Measurements from ENCODE around the gene MPP2. TPM values are rescaled to one million over a fixed set of nuclear protein-coding genes. Genes with fewer than 3 reads are reported as not detected.

The MPP2 gene, protein sequence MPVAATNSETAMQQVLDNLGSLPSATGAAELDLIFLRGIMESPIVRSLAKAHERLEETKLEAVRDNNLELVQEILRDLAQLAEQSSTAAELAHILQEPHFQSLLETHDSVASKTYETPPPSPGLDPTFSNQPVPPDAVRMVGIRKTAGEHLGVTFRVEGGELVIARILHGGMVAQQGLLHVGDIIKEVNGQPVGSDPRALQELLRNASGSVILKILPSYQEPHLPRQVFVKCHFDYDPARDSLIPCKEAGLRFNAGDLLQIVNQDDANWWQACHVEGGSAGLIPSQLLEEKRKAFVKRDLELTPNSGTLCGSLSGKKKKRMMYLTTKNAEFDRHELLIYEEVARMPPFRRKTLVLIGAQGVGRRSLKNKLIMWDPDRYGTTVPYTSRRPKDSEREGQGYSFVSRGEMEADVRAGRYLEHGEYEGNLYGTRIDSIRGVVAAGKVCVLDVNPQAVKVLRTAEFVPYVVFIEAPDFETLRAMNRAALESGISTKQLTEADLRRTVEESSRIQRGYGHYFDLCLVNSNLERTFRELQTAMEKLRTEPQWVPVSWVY
- 0.08 TPM for polyA plus RNA-seq (2012; ENCODE audit: missing spikeins)

DNA sequence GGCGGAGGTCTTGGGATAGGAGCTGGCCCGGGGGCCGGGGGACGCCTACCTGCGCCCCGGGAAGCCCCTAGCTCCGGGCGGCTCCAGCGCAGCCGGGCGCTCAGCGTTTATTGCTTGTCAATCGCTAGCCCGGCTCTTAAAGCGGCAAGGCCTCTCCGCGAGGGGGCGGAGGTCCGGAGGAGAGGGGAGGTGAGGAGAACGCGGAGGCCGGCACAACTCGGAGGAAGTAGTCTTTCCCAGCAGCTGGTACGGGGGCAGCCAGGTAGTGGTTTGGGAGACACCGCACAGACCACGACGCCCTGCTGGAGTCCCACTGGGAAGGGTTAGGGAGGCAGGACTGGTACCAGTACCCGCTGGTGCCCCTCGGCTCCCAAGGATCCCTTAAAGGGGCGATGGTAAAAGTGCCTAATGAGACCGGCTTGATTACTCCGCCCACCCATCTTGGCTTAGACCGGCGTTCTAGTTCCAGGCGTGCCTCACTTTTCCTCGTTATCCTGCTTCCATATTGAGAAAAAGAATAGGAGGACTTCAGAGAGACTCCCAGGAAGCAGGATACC, at the start of gene MPP2:
Gene MPP2, minus strand, starts transcription at position 112 of the 557 bp plus-strand sequence. CDS start 3,076 bp downstream, outside the sequence.
- DNase-seq (ENCODE audit: insufficient read length) (peak; percentile 46), FAIRE-seq (no peak)
- no peak for TF ChIP-seq POLR2AphosphoS5 (IDR thresholded peaks at IDR 0.05; ENCODE audit: low read depth, low read length)
- TF ChIP-seq TAF1 (IDR thresholded peaks at IDR 0.05; ENCODE audit: borderline replicate concordance, low read depth, low read length) = no peak
- TF ChIP-seq POLR2A (IDR thresholded peaks at IDR 0.05; ENCODE audit: low read depth, low read length) = no peak

DNA sequence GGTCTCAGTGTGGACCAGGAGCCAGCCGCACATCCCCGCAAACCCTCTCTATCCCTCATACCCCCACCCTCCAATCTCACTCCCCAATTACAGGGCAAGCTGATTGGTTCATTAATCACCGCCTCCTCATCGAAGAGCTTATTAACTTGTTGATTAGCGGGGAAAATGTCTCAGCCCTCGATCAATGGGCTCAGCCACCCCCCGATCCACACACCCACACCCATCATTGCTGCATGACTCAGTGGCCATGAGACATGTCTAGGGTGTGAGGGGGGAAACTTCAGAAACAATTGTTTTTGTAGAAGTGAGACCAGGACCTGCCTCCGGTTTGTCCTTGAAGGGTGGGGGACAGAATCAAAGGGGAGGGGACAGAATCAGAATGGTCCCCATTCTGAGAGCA, 48.9 kb upstream of the MPP2 start:
- FAIRE-seq = no peak
- TF ChIP-seq TAF1 (IDR thresholded peaks at IDR 0.05; ENCODE audit: borderline replicate concordance, low read depth, low read length) (no peak), POLR2AphosphoS5 (IDR thresholded peaks at IDR 0.05; ENCODE audit: low read depth, low read length) (no peak), POLR2A (IDR thresholded peaks at IDR 0.05; ENCODE audit: low read depth, low read length) (no peak)
- no peak for DNase-seq (ENCODE audit: insufficient read length)

DNA sequence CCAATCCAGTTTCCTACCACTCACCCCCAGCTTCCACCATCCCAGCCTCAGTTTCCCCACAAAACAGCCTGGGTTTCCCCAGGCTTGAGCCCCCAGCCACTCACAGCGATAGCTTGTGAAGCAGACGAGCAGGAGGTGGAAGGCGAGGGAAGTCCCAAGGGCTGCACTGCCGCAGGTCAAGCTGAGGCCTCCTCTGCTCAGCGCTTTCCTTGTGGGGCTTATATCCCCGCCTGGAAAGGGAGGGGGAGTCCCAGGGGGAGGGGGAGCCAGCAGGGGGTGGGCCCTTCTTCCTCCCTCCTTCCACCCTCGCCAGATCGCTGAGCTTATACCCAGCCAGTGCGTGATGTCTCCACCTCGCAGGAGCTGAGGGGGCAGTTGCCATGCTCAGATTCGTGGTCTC, 46.4 kb upstream of the MPP2 start, which contains the start of gene PYY:
Gene PYY, minus strand, starts transcription at position 195 of the 400 bp plus-strand sequence. CDS start 457 bp downstream, outside the sequence.
- FAIRE-seq (no peak), DNase-seq (ENCODE audit: insufficient read length) (no peak)
- TF ChIP-seq TAF1 (IDR thresholded peaks at IDR 0.05; ENCODE audit: borderline replicate concordance, low read depth, low read length) (no peak), POLR2AphosphoS5 (IDR thresholded peaks at IDR 0.05; ENCODE audit: low read depth, low read length) (no peak), POLR2A (IDR thresholded peaks at IDR 0.05; ENCODE audit: low read depth, low read length) (no peak)

DNA sequence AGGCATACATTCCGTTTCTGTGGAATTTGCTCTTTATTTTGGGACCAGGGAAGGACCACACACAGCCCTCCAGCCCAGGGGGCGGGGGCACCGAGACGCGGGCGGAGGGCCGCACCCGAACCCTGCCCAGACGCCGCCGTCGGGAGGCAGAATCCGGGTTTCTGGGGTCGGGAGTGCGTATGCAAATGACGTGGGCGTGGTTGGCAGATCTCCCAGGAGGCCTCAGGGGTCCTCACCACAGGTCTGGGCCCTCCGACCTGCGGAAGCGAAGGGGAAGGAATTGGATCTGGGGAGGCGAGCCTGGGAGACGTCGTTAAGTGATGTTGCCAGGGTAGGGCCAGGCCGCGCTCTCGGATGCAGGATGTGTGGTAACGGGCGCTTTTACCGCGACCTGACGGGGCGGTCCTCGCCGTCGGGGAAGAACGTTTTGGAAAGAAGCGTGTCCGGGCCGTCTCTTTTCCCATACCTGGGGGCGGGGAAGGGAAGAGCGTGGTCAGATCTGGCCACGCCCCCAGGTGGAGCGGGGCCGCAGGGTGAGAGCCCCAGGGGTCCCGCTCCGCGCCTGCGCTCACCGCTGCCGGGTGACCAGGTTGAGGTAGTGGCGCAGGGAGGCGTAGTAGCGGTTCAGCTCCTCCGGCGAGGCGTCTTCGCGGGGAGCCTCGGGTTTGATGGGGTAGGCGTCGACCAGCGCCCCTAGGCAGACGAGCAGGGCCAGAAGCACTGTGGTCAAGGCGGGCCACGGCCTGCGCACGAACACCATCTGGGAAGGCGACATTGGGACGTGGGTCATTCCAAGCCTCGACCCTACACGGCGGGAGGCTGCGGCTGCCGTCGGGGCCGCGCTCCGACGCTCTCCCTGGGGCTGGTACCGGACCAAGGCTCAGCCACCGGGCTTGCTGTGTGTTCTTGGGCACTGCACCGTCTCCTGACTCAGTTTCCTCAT, 45.7 kb upstream of the MPP2 start:
- DNase-seq (ENCODE audit: insufficient read length) = no peak
- FAIRE-seq = no peak
- TF ChIP-seq POLR2AphosphoS5 (IDR thresholded peaks at IDR 0.05; ENCODE audit: low read depth, low read length) = no peak
- TF ChIP-seq TAF1 (IDR thresholded peaks at IDR 0.05; ENCODE audit: borderline replicate concordance, low read depth, low read length) = no peak
- TF ChIP-seq POLR2A (IDR thresholded peaks at IDR 0.05; ENCODE audit: low read depth, low read length) = no peak

DNA sequence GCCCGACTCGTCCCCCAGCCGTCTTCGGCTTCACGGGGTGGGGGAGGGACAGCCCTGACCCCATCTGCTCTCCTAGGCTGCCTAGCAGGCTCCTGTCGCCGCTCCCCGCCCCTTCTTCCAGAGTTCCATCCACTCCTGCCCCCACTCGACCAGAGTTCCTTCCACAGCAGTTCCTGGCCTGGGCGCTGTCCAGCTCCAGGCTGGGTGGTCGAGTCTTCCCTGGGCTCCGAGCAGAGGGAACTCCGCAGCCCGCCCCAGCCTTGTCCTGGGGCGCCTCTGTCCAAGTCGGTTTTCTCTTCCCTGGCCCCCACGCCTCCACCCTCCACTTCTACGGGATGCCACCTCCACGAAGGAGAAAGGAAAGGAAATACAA, 45.0 kb upstream of the MPP2 start:
- no peak for FAIRE-seq
- DNase-seq (ENCODE audit: insufficient read length) = no peak
- no peak for TF ChIP-seq POLR2AphosphoS5 (IDR thresholded peaks at IDR 0.05; ENCODE audit: low read depth, low read length)
- no peak for TF ChIP-seq TAF1 (IDR thresholded peaks at IDR 0.05; ENCODE audit: borderline replicate concordance, low read depth, low read length)
- no peak for TF ChIP-seq POLR2A (IDR thresholded peaks at IDR 0.05; ENCODE audit: low read depth, low read length)

DNA sequence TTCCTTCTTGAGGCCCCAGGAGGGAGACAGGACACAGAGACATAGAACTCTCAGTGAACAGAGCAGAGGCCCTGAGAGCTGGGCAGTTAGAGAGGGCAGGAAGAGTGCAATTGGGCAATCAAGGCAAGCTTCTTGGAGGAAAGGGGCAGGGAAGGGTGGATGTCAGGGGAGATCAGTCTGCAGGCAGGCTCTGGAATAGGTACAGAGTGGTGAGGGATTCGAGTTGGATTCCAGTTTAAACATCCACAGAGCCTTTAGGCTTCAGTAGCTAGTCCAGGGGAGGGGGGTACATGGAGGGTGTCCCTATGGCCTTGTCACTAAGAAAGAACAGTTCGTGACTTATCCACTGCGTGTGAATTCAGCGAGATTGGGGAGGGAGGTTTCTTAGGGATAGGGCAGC, 44.4 kb upstream of the MPP2 start:
- FAIRE-seq (no peak), DNase-seq (ENCODE audit: insufficient read length) (no peak)
- TF ChIP-seq POLR2A (IDR thresholded peaks at IDR 0.05; ENCODE audit: low read depth, low read length) (no peak), POLR2AphosphoS5 (IDR thresholded peaks at IDR 0.05; ENCODE audit: low read depth, low read length) (no peak), TAF1 (IDR thresholded peaks at IDR 0.05; ENCODE audit: borderline replicate concordance, low read depth, low read length) (no peak)

DNA sequence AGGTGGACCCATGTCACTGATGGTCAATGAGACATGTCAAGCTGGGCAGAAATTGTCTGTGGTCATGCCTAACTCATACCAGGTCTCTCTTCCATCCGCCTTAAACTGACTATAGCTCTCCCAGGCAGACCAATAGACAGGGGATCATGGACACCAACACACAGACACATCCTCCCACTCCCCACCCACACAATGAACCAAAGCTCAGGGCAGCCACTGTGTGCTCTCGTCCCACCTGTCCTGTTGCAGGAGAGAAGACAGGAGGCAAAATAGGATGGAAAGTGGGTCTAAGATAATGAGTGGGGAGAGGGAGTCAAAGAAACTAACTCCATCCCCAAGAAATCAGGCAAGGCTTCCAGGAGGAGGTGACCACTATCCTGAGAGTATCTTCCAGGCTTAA, 43.2 kb upstream of the MPP2 start:
- TF ChIP-seq POLR2AphosphoS5 (IDR thresholded peaks at IDR 0.05; ENCODE audit: low read depth, low read length) (no peak), TAF1 (IDR thresholded peaks at IDR 0.05; ENCODE audit: borderline replicate concordance, low read depth, low read length) (no peak), POLR2A (IDR thresholded peaks at IDR 0.05; ENCODE audit: low read depth, low read length) (no peak)
- FAIRE-seq (peak; percentile 24), DNase-seq (ENCODE audit: insufficient read length) (no peak)

DNA sequence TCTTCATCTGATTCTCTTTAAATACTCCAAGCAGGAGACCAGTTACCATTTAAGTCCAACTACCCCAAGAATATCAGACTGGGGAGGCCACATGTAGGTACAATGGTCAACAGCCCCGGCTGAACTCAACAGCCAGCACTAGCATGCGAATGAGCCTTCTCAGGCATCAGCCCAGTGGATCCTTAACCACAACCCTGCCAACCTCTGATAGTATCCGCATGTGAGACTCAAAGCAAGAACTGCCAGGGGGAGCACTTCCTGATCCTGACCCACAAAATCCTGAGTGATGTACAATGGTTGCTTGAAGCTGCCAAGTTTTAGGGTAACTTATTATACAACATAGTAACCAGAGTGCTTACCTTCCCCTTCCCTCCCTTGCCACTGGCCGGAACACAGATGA, 42.4 kb upstream of the MPP2 start:
- TF ChIP-seq POLR2AphosphoS5 (IDR thresholded peaks at IDR 0.05; ENCODE audit: low read depth, low read length) (no peak), TAF1 (IDR thresholded peaks at IDR 0.05; ENCODE audit: borderline replicate concordance, low read depth, low read length) (no peak), POLR2A (IDR thresholded peaks at IDR 0.05; ENCODE audit: low read depth, low read length) (no peak)
- no peak for FAIRE-seq
- no peak for DNase-seq (ENCODE audit: insufficient read length)

DNA sequence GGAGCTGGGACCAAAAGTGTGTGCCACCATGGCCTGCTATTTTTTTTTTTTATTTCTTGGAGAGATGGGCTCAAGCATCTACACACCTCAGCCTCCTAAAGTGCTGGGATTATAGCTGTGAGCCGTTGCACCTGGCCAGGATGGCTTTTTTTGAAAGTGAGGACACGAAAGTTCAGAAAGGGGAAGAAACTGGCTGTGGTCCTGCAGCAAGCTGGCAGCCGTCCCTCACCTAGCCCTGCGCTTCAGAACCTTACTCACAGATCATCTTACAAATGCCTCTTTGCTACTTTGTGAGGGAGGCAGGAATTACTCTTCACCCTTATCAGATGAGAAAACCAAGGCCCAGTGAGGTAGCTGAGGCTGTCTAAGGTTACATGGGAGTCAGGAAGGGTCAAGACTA, 39.4 kb upstream of the MPP2 start:
- TF ChIP-seq POLR2AphosphoS5 (IDR thresholded peaks at IDR 0.05; ENCODE audit: low read depth, low read length) = no peak
- TF ChIP-seq TAF1 (IDR thresholded peaks at IDR 0.05; ENCODE audit: borderline replicate concordance, low read depth, low read length) = no peak
- no peak for TF ChIP-seq POLR2A (IDR thresholded peaks at IDR 0.05; ENCODE audit: low read depth, low read length)
- DNase-seq (ENCODE audit: insufficient read length) (no peak), FAIRE-seq (no peak)

DNA sequence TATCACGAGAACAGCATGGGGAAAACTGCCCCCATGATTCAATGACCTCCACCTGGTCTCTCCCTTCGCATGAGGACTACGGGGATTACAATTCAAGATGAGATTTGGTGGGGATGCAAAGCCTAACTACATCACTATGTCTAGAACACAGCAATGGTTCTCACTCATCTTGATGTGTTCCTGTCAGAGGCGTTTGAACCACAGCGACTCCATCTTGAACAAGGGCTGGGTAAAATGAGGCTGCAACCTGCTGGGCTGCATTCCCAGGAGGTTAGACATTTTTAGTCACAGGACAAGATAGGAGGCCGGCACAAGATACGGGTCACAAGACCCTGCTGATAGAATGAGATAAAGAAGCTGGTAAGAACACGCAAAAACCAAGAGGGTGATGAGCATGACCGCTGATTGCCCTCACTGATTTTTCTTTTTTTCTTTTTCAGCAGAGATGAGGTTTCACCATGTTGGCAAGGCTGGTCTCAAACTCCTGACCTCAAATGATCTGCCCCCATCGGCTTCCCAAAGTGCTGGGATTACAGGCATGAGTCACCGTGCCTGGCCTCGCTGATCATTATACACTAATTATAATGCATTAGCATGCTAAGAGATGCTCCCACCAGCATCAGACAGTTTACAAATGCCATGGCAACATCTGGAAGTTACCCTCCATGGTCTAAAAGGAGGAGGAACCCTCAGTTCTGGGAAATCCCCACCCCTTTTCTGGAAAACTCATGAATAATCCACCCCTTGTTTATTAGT, 37.9 kb upstream of the MPP2 start:
- FAIRE-seq = no peak
- no peak for TF ChIP-seq TAF1 (IDR thresholded peaks at IDR 0.05; ENCODE audit: borderline replicate concordance, low read depth, low read length)
- no peak for TF ChIP-seq POLR2AphosphoS5 (IDR thresholded peaks at IDR 0.05; ENCODE audit: low read depth, low read length)
- TF ChIP-seq POLR2A (IDR thresholded peaks at IDR 0.05; ENCODE audit: low read depth, low read length) = no peak
- DNase-seq (ENCODE audit: insufficient read length) = no peak
